GM19035 (cell line): Measurements from ENCODE around the gene BPHL.
"Not testable (repeated sequence)": the region's sequence is repeated elsewhere in the genome, so short reads cannot be mapped to it uniquely, and the experiment has no call there.

ENCODE experiments used
- ATAC-seq: cut with Tn5 transposase; IDR thresholded peaks from one replicate; pipeline ENCODE4 v1.9.1; 2021; ENCODE audit not compliant: unreplicated experiment

BPHL gene

DNA sequence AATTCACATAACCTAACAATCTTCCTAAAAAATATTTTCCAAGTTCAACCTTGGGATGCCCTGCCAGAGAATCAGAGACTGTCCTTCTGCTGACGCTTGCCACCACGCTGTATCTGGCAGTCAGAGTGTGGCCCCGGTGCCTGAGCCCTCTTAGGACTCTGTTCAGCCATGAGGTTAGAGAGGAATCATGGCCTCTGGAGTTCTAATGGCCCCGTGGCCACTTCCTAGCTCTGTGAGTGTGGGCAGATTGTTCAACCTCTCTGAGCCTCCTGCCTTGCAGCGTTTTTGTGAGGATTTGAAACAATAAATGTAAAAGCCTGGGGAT, 2.2 kb downstream of the BPHL start:
- ATAC-seq: no peak

GRCh38 chr6:3122823-3123182, 4.3 kb downstream of the BPHL start:
- no peak for ATAC-seq

- no peak for ATAC-seq
Measured at GRCh38 chr6:3124667-3125066, 6.2 kb downstream of the BPHL start.

GRCh38 chr6:3125815-3126214, 7.3 kb downstream of the BPHL start:
- no peak for ATAC-seq

DNA sequence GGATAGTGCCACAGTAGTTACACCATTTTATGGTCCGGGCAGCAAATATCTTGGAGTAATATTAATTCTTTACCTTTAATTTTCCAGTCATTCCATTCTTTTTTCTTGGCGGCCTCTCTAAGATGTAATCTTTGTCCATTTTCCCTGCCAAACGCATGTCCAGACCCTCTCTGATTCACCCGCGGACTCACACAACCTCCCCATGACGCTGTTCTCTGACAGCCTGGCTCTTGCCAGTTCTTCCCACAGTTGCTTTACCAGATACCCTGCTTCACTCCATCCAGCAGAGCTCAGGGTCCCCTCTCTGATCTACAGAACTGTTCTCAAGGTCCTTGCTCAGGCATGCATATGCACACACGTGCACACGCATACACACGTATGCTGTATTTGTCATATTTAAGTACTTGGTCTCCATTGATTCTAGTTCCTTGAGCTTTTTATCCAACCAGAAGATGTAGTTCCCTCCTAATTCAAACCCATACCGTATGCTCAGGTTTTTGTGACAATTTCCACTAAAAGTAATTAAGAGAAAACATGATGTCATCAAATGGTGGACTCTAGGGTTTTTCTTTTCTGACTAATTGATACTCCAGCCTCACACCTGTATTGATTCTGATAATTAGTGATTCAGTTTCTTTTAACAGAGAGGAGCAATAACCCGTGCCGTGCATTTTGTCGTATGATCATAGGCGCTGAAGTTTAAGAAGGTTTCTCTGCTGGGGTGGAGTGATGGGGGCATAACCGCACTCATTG, 10.0 kb downstream of the BPHL start:
- ATAC-seq: no peak

- ATAC-seq: no peak
Measured at GRCh38 chr6:3131695-3132094, 13.2 kb downstream of the BPHL start.

DNA sequence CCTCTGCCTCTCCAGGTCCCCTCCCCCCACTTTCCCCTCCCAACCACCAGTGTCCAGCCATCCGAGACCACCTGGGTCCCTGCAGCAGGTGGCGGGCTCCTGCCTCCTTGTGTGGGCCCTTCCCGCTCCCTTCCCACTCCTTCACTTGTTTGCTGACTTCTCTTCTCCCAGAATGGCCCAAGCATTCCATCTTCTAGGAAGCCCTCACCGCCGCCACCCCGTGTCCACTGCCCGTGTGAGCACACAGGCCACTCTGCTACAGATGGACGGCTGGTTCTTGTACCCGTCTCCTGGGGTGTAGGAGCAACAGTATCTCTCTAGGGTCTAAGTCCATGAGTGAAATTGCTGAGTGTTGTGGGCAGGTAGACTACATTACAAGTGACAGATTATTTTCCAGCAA, 15.0 kb downstream of the BPHL start:
- ATAC-seq: no peak

GRCh38 chr6:3135668-3136291, 17.3 kb downstream of the BPHL start:
- no peak for ATAC-seq

- no peak for ATAC-seq
Measured at GRCh38 chr6:3136292-3137011, 17.9 kb downstream of the BPHL start.

- no peak for ATAC-seq
Measured at GRCh38 chr6:3137057-3137777, 18.7 kb downstream of the BPHL start.

DNA sequence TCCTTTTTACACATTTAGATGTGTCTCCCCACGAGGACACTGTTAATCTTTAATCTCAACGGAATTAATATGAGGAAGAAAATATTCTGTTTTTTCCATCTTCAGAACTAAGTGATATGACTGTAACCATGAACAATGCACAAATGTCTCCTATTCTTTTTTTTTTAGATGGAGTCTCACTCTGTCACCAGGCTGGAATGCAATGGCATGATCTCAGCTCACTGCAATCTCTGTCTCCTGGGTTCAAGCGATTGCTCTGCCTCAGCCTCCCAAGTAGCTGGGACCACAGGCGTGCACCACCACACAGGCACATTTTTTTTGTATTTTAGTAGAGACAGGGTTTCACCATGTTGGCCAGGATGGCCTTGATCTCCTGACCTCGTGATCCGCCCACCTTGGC, 19.4 kb downstream of the BPHL start:
- ATAC-seq: not testable (repeated sequence)

GRCh38 chr6:3138341-3138740, 19.8 kb downstream of the BPHL start:
- ATAC-seq: no peak

GRCh38 chr6:3139090-3139903, 20.8 kb downstream of the BPHL start:
- no peak for ATAC-seq

DNA sequence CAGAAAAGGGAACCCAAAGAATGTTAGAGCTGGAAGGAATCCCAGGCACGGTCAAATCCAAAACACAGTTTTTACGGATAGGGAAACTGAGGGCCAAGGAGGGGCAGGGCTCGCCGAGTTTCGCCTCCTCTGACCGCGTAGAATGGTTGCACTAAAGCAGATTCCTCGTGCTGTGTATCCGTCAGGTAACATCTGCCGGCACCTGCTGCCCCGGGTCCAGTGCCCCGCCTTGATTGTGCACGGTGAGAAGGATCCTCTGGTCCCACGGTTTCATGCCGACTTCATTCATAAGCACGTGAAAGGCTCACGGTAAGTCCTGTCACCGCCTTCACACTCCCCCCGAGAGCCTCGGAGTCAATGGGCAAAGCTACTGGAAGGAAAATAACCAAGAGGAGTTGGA, 21.7 kb downstream of the BPHL start:
- no peak for ATAC-seq

- no peak for ATAC-seq
Measured at GRCh38 chr6:3142536-3142935, 24.0 kb downstream of the BPHL start.

GRCh38 chr6:3143158-3143557, 24.6 kb downstream of the BPHL start:
- ATAC-seq: no peak

DNA sequence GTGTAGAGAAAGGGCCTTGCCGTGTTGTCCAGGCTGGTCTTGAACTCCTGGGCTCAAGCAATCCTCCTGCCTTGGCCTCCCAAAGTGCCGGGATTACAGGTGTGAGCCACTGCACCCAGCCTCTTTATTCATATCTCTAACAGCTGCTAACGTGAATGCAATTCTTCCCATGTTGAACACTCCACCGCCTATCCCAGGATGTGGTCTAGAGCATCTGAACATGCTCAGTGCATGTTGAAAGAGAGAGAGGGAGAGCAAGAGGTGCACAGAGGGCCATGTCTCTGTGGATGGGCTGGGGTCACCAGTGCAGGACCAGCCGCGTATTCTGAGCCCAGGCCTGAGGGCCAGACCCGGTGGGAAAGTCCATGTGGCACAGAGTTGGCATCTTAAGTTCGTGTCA, 26.1 kb downstream of the BPHL start:
- no peak for ATAC-seq

GRCh38 chr6:3147914-3148757, 29.6 kb downstream of the BPHL start:
- ATAC-seq: no peak

DNA sequence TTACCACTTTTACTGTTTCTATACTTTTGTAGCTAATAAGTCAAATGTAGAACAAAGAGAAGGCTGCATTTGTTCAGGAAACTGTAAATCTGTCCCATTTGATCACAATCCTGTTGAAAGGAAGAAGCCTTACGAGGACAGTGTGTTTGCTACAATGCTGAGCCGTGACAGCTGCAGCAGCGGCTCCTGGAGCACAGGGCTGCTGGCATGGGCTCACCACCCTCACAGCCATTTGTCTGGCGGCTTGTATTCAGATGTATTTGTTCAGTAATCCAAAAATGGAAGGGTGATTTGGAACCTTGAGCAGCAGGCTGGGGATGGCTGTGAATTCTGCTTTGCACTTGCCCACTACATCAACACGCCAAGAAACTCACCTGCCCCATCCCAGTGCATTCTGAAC, 33.2 kb downstream of the BPHL start:
- no peak for ATAC-seq

GRCh38 chr6:3152689-3153088, 34.2 kb downstream of the BPHL start:
- no peak for ATAC-seq
